PC-3 (cell line): ENCODE measurements around the gene PM20D1.

ENCODE experiments used
- CTCF ChIP-seq: fragments of 300-600 bp; sonication (generic); conservative IDR thresholded peaks from 2 replicates; pipeline ENCODE4 v1.5.1; 2017; ENCODE audit warnings: antibody characterized with exemption, low read depth, mild to moderate bottlenecking, low read length
- EZH2 ChIP-seq: fragments of 300-600 bp; sonication (generic); IDR thresholded peaks from one replicate; pipeline ENCODE4 v1.6.1; 2017; ENCODE audit warnings: antibody characterized with exemption, mild to moderate bottlenecking, low read length; ENCODE audit not compliant: unreplicated experiment

DNA sequence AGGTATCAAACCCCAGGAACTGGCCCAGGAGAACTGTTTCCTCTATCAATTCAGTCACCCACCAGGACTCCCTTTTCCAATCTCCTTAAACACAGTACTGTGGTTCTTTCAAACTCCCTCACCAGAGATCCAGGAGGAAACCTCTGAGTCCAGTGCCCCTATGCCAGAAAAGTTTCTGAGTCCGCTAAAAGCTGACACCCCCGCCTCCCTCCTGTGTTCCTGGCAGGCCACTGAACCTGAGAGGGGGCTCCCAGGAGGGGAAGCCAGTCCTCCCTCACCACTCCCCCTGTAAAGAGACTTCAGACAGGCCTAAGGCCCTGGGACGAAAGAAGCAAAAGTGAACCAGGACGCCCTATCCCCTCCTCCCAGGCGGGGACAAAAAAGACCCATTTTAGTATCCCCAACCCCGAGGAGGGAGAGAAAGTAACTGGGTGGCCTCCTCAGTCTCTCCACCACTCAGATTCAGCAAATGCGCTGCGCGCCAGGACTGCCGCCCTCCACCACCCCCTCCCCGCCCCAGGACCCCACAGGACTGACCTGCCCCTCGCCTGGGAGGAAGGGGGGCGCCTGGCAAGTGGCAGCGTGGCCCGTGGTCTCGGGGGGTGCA is 37.6 kb downstream of the PM20D1 start:
- TF ChIP-seq CTCF (no peak), EZH2 (no peak)
